Caco-2 (cell line): ENCODE results near the gene CDHR1. TPM values are rescaled to one million over a fixed set of nuclear protein-coding genes. Genes with fewer than 3 reads are reported as not detected.

Experiments
- BruUV-seq: library from RNA; stranded (reverse); fragments of 400-500 nt; replicated peaks from 2 replicates; lab custom pipeline; 2021; lab: Mats Ljungman, UMichigan
- CTCF ChIA-PET: fragments of 300-600 bp; sonication (Branson Sonifier 250); formaldehyde crosslinking; loops from one replicate; lab custom pipeline; 2022; ENCODE audit warnings: antibody characterized with exemption; lab: Charles Lee
- POLR2A ChIA-PET: fragments of 300-600 bp; sonication (Branson Sonifier 250); formaldehyde crosslinking; loops from one replicate; lab custom pipeline; 2022; ENCODE audit warnings: antibody characterized with exemption; lab: Charles Lee
- DNase-seq, 2 experiments: peaks; one replicate each; pipeline versions ENCODE4 v3.0.0 to v3.0.0-alpha.2; 2020 to 2022
- H3K27me3 ChIP-seq: replicated peaks from 2 replicates; pipeline ENCODE4 v1.6.0; 2011; ENCODE audit warnings: low read length; ENCODE audit not compliant: control insufficient read depth, insufficient read depth
- H3K36me3 ChIP-seq: 2 replicates; pipeline ENCODE4 v1.5.1; 2011; ENCODE audit warnings: low read length; ENCODE audit not compliant: control insufficient read depth, insufficient read depth
- H3K4me1 ChIP-seq: fragments of 250-450 bp; sonication (Bioruptor Pico); 2 replicates; pipeline ENCODE4 v1.5.1; 2020; ENCODE audit warnings: mild to moderate bottlenecking
- H3K4me3 ChIP-seq: 2 replicates; pipeline ENCODE4 v1.5.1; 2011; ENCODE audit warnings: low read depth, mild to moderate bottlenecking, control low read depth, low read length
- H3K9me3 ChIP-seq: fragments of 250-450 bp; sonication (Bioruptor Pico); 2 replicates; pipeline ENCODE4 v1.5.1; 2020; ENCODE audit warnings: mild to moderate bottlenecking, moderate library complexity
- H3K27ac Mint-ChIP-seq: one replicate; pipeline ENCODE4 v1.8.0; 2022; ENCODE audit warnings: mixed read lengths; ENCODE audit not compliant: unreplicated experiment
- H3K27me3 Mint-ChIP-seq: one replicate; pipeline ENCODE4 v1.8.0; 2022; ENCODE audit warnings: mixed read lengths; ENCODE audit not compliant: insufficient read depth, unreplicated experiment
- H3K36me3 Mint-ChIP-seq: one replicate; pipeline ENCODE4 v1.8.0; 2022; ENCODE audit warnings: mild to moderate bottlenecking, mixed read lengths; ENCODE audit not compliant: insufficient read depth, unreplicated experiment
- H3K4me1 Mint-ChIP-seq: one replicate; pipeline ENCODE4 v1.8.0; 2022; ENCODE audit warnings: low read depth, mixed read lengths; ENCODE audit not compliant: unreplicated experiment
- H3K4me3 Mint-ChIP-seq: one replicate; pipeline ENCODE4 v1.8.0; 2022; ENCODE audit warnings: mild to moderate bottlenecking, moderate library complexity, mixed read lengths; ENCODE audit not compliant: unreplicated experiment
- H3K9me3 Mint-ChIP-seq: one replicate; pipeline ENCODE4 v1.8.0; 2022; ENCODE audit warnings: mixed read lengths; ENCODE audit not compliant: unreplicated experiment
- intact Hi-C: fragments of 100-400 bp; cut with micrococcal nuclease; formaldehyde crosslinking; loops from one replicate; pipeline ENCODE4 v1.10.0; 2022; ENCODE audit not compliant: unreplicated experiment
- total RNA-seq: library from RNA; stranded (reverse); gene quantifications from 2 replicates; pipeline ENCODE4 v1.2.3, GENCODE V29; 2022
- TF ChIP-seq, protein P1 (sequence below), 2 experiments: fragments of 200-600 bp in 1 of 2; IDR thresholded peaks; 1 replicate in 1 of 2; 2 replicates in 1 of 2; pipeline versions ENCODE4 v1.5.1 to v1.8.0; 2011 to 2022; ENCODE audit warnings: antibody characterized with exemption in 1 of 2, control low read depth in 1 of 2, inconsistent platforms in 1 of 2, low read depth in 1 of 2, low read length in 1 of 2, mild to moderate bottlenecking in 1 of 2, moderate library complexity in 1 of 2; ENCODE audit not compliant: insufficient read depth in 1 of 2, severe bottlenecking in 1 of 2, unreplicated experiment in 1 of 2

The CDHR1 gene
- total RNA-seq, 1 experiment from 2014 or later, result not detected

DNA sequence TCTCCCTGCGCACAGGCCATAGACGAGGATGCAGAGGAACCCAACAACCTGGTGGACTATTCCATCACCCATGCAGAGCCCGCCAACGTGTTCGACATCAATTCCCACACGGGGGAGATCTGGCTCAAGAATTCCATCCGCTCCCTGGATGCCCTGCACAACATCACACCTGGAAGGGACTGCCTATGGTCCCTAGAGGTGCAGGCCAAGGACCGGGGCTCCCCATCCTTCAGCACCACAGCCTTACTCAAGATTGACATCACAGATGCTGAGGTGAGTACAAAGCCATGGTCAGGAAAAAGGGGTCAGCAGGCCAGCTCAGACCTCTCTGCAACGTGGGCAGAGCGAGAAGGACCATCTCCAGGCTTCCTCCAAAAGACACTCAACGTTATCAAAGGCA, 18.7 kb downstream of the CDHR1 start:
- Histone ChIP-seq H3K4me1 (no peaks in the 10 kb centered on the region), H3K36me3 (no peaks in the 10 kb centered on the region), H3K27me3 (peaks cover 2% of the 10 kb centered on the region; the same call in 1 of the 2 replicates), H3K4me3 (no peak overlapping the region), H3K9me3 (no peaks in the 10 kb centered on the region)
- no peaks in the 10 kb centered on the region for H3K9me3 Mint-ChIP-seq
- H3K4me3 Mint-ChIP-seq, result no peak overlapping the region
- no peaks in the 10 kb centered on the region for H3K4me1 Mint-ChIP-seq
- no peak overlapping the region for H3K27ac Mint-ChIP-seq
- CTCF ChIA-PET, result no interaction called here
- POLR2A ChIA-PET, result no interaction called here
- no peaks in the 10 kb centered on the region for H3K36me3 Mint-ChIP-seq
- intact Hi-C loops, result no loop called here
- peaks cover 15% of the 10 kb centered on the region for H3K27me3 Mint-ChIP-seq
- no peak for DNase-seq
- BruUV-seq, result no TSS peak
- TF ChIP-seq, protein P1, sequence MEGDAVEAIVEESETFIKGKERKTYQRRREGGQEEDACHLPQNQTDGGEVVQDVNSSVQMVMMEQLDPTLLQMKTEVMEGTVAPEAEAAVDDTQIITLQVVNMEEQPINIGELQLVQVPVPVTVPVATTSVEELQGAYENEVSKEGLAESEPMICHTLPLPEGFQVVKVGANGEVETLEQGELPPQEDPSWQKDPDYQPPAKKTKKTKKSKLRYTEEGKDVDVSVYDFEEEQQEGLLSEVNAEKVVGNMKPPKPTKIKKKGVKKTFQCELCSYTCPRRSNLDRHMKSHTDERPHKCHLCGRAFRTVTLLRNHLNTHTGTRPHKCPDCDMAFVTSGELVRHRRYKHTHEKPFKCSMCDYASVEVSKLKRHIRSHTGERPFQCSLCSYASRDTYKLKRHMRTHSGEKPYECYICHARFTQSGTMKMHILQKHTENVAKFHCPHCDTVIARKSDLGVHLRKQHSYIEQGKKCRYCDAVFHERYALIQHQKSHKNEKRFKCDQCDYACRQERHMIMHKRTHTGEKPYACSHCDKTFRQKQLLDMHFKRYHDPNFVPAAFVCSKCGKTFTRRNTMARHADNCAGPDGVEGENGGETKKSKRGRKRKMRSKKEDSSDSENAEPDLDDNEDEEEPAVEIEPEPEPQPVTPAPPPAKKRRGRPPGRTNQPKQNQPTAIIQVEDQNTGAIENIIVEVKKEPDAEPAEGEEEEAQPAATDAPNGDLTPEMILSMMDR (IDR thresholded peaks at IDR 0.05; ENCODE audit: insufficient read depth in 1 of 2, low read depth in 1 of 2, low read length in 1 of 2, severe bottlenecking in 1 of 2, unreplicated experiment in 1 of 2), result no peak

DNA sequence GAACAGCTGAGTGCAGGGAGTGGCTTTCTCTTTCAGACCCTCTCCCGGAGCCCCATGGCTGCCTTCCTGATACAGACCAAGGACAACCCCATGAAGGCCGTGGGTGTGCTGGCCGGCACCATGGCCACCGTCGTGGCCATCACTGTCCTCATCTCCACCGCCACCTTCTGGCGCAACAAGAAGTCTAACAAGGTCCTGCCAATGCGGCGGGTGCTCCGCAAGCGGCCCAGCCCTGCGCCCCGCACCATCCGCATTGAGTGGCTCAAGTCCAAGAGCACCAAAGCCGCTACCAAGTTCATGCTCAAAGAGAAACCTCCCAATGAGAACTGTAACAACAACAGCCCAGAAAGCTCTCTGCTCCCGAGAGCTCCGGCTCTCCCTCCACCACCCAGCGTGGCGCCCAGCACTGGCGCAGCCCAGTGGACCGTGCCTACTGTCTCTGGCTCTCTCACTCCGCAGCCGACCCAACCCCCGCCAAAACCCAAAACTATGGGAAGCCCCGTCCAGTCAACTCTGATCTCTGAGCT, 19.8 kb downstream of the CDHR1 start:
- DNase-seq, result no peak
- H3K9me3 ChIP-seq, result no peaks in the 10 kb centered on the region
- no peaks in the 10 kb centered on the region for H3K36me3 ChIP-seq
- Mint-ChIP-seq H3K27ac (no peak overlapping the region), H3K4me3 (no peak overlapping the region), H3K4me1 (no peaks in the 10 kb centered on the region), H3K9me3 (peaks cover 3% of the 10 kb centered on the region), H3K27me3 (peaks cover 7% of the 10 kb centered on the region), H3K36me3 (no peaks in the 10 kb centered on the region)
- TF ChIP-seq, protein P1 (IDR thresholded peaks at IDR 0.05; ENCODE audit: insufficient read depth in 1 of 2, low read depth in 1 of 2, low read length in 1 of 2, severe bottlenecking in 1 of 2, unreplicated experiment in 1 of 2), result no peak
- BruUV-seq, result no TSS peak
- H3K27me3 ChIP-seq, result peaks cover 2% of the 10 kb centered on the region; the same call in 1 of the 2 replicates
- POLR2A ChIA-PET, result no interaction called here
- intact Hi-C loops, result no loop called here
- no peak overlapping the region for H3K4me3 ChIP-seq
- no peaks in the 10 kb centered on the region for H3K4me1 ChIP-seq
- CTCF ChIA-PET, result no interaction called here

DNA sequence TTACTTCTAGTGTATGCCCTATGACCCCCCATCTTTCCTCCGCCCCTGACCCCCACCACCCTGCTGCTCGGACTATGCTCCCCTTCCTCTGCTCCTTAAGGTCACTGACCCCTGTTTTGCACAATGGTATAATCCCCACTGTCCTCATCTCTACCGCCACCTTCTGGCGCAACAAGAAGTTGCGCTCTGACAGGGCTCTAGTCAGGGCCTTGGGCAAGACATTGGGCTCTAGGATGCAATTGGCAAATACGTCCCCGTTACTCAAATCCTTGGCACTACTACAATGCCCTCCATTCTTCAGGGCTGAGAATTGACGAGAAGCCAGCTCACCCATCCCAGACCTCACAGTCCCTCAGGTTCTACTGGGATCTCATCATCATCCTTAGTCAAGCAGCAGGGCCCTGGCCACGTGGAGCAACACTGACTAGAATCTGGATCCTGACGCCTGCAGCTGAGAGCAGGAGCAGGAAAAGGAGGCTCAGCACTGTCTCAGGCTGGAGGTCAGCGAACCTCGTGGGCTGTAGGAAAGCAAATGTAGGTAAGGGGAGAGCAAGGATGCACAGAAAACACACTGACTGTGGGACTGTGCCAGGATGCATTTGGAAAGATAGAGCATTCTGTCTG, 20.4 kb downstream of the CDHR1 start:
- H3K27ac Mint-ChIP-seq, result no peak overlapping the region
- Histone ChIP-seq H3K27me3 (peaks cover 2% of the 10 kb centered on the region; the same call in 1 of the 2 replicates), H3K36me3 (no peaks in the 10 kb centered on the region), H3K4me3 (no peak overlapping the region), H3K9me3 (no peaks in the 10 kb centered on the region; the same call in 1 of the 2 replicates), H3K4me1 (no peaks in the 10 kb centered on the region)
- no TSS peak for BruUV-seq
- intact Hi-C loops, result no loop called here
- no peaks in the 10 kb centered on the region for H3K4me1 Mint-ChIP-seq
- H3K4me3 Mint-ChIP-seq, result no peak overlapping the region
- no peaks in the 10 kb centered on the region for H3K36me3 Mint-ChIP-seq
- CTCF ChIA-PET, result interaction anchor here (0.7 kb wide), 2 partner anchors 67 to 277 kb away, joined by 3 to 6 read pairs; no protein-coding TSS in a partner anchor
- TF ChIP-seq, protein P1 (IDR thresholded peaks at IDR 0.05; ENCODE audit: insufficient read depth in 1 of 2, low read depth in 1 of 2, low read length in 1 of 2, severe bottlenecking in 1 of 2, unreplicated experiment in 1 of 2), result peak in 1 of 2 experiments; percentile 10
- POLR2A ChIA-PET, result no interaction called here
- DNase-seq, result no peak
- H3K27me3 Mint-ChIP-seq, result peaks cover 11% of the 10 kb centered on the region
- peaks cover 10% of the 10 kb centered on the region for H3K9me3 Mint-ChIP-seq
